ENCODE results near the gene SFMBT1.

DNA sequence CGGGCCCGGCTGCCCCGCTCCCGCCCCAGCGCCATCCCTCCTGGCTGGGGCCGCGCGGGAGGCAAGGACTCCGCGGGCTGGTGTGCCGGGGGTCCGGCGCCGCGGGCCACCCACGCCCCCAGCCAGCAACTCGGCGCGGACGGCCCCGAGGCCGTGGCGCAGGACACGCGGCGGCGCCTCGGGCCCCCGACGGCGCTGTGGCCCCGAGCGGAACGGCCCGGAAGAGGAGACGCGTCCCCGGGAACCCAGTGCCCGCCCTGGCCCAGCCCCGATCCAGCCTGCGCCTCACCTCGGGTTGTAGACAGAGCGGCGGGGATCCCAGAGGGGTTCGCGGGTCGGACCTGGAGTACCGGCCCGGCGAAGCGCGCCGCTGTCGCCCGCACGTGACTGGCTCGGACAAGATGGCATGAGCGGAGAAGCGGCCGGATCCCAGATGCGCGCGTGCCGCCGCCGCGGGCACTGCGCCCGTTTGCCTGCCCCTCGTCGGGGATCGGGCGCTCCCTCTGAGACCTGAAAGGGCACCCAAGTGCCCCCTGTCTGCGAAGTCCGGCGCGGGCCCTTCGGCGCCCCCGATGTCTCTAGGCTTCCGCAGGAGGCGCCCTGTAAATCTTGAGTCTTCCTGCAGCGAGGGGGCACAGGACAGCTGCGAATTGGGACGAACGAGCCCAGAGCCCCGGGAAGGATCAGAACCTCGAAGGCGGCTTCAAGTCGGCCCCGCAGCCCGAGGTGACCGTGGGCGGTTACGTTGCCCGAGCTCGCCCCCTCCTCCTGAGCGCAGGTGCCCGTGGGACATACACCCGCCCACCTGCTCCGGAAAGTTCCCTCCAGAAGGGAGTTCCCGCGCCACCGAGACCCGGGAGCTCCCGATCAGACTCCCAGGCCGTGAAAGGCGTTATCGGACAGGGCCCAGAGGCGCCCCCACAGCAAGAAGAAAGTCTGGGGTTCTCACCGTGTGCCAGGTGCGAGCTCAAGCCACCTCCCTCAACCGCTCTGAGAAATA is 598 bp upstream of the SFMBT1 start:
- TF ChIP-seq, protein P1, sequence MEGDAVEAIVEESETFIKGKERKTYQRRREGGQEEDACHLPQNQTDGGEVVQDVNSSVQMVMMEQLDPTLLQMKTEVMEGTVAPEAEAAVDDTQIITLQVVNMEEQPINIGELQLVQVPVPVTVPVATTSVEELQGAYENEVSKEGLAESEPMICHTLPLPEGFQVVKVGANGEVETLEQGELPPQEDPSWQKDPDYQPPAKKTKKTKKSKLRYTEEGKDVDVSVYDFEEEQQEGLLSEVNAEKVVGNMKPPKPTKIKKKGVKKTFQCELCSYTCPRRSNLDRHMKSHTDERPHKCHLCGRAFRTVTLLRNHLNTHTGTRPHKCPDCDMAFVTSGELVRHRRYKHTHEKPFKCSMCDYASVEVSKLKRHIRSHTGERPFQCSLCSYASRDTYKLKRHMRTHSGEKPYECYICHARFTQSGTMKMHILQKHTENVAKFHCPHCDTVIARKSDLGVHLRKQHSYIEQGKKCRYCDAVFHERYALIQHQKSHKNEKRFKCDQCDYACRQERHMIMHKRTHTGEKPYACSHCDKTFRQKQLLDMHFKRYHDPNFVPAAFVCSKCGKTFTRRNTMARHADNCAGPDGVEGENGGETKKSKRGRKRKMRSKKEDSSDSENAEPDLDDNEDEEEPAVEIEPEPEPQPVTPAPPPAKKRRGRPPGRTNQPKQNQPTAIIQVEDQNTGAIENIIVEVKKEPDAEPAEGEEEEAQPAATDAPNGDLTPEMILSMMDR (conservative IDR thresholded peaks at IDR 0.05): no peak
- no peak for TF ChIP-seq EZH2 (IDR thresholded peaks at IDR 0.05; ENCODE audit: low read depth)

All from PC-9 (cell line).